ENCODE data around the gene ARSG.
"Not testable (repeated sequence)": the region's sequence is repeated elsewhere in the genome, so short reads cannot be mapped to it uniquely, and the experiment has no call there.

The ARSG gene

GRCh38 chr17:68391561-68392268 lies 100.4 kb downstream of the ARSG start:
- DNase-seq (ENCODE audit: extremely low read depth in 1 of 2, low read depth in 1 of 2) = no peak

- DNase-seq (ENCODE audit: extremely low read depth in 1 of 2, low read depth in 1 of 2) = no peak
Measured at GRCh38 chr17:68394608-68395331, 103.5 kb downstream of the ARSG start.

- no peak for DNase-seq (ENCODE audit: extremely low read depth in 1 of 2, low read depth in 1 of 2)
Measured at GRCh38 chr17:68396226-68397107, 105.2 kb downstream of the ARSG start.

- no peak for DNase-seq (ENCODE audit: extremely low read depth in 1 of 2, low read depth in 1 of 2)
Measured at GRCh38 chr17:68397108-68397536, 105.8 kb downstream of the ARSG start.

- no peak for DNase-seq (ENCODE audit: extremely low read depth in 1 of 2, low read depth in 1 of 2)
Measured at GRCh38 chr17:68398691-68399637, 107.7 kb downstream of the ARSG start.

- DNase-seq (ENCODE audit: extremely low read depth in 1 of 2, low read depth in 1 of 2) = no peak
Measured at GRCh38 chr17:68399638-68400403, 108.5 kb downstream of the ARSG start.

GRCh38 chr17:68400404-68400735 lies 109.1 kb downstream of the ARSG start:
- DNase-seq (ENCODE audit: extremely low read depth in 1 of 2, low read depth in 1 of 2) = no peak

GRCh38 chr17:68401288-68401687 lies 110.0 kb downstream of the ARSG start:
- no peak for DNase-seq (ENCODE audit: extremely low read depth in 1 of 2, low read depth in 1 of 2)

GRCh38 chr17:68403122-68403521 lies 111.8 kb downstream of the ARSG start:
- DNase-seq (ENCODE audit: extremely low read depth in 1 of 2, low read depth in 1 of 2) = no peak

- DNase-seq (ENCODE audit: extremely low read depth in 1 of 2, low read depth in 1 of 2) = not testable (repeated sequence)
Measured at GRCh38 chr17:68403837-68404236, 112.5 kb downstream of the ARSG start.

GRCh38 chr17:68407656-68408055 lies 116.4 kb downstream of the ARSG start:
- DNase-seq (ENCODE audit: extremely low read depth in 1 of 2, low read depth in 1 of 2) = not testable (repeated sequence)

- DNase-seq (ENCODE audit: extremely low read depth in 1 of 2, low read depth in 1 of 2) = peak in 1 of 2 donors; percentile 34
Measured at GRCh38 chr17:68413597-68414560, 122.6 kb downstream of the ARSG start.

- DNase-seq (ENCODE audit: extremely low read depth in 1 of 2, low read depth in 1 of 2) = not testable (repeated sequence)
Measured at GRCh38 chr17:68414901-68415300, 123.6 kb downstream of the ARSG start.

- DNase-seq (ENCODE audit: extremely low read depth in 1 of 2, low read depth in 1 of 2) = no peak
Measured at GRCh38 chr17:68417317-68417716, 126.0 kb downstream of the ARSG start.

- DNase-seq (ENCODE audit: extremely low read depth in 1 of 2, low read depth in 1 of 2) = no peak
Measured at GRCh38 chr17:68418876-68419275, 127.6 kb downstream of the ARSG start.

- DNase-seq (ENCODE audit: extremely low read depth in 1 of 2, low read depth in 1 of 2) = no peak
Measured at GRCh38 chr17:68420065-68420464, 128.8 kb downstream of the ARSG start.

- DNase-seq (ENCODE audit: extremely low read depth in 1 of 2, low read depth in 1 of 2) = no peak
Measured at GRCh38 chr17:68421486-68421885, 130.2 kb downstream of the ARSG start.

GRCh38 chr17:68422821-68423220 lies 131.5 kb downstream of the ARSG start:
- no peak for DNase-seq (ENCODE audit: extremely low read depth in 1 of 2, low read depth in 1 of 2)
